Lower lobe of right lung (tissue), 2 donors: ENCODE data around the gene XAB2. TPM values are rescaled to one million over a fixed set of nuclear protein-coding genes. Genes with fewer than 3 reads are reported as not detected.
A peak's percentile ranks its signal among the peaks of the same experiment; 100 is the strongest.

Experiments used
- ATAC-seq, 2 donors: fragments of 200-7000 bp; cut with Tn5 transposase; one replicate each; pipeline ENCODE4 v1.9.1; 2020 to 2022; ENCODE audit warnings: mild to moderate bottlenecking in 2 of 2, moderate library complexity in 2 of 2
- DNase-seq: peaks from one replicate; pipeline ENCODE4 v3.0.0-alpha.2; 2020
- H3K27ac ChIP-seq: fragments of 200-600 bp; one replicate; pipeline ENCODE4 v1.8.0; 2022
- H3K27me3 ChIP-seq: fragments of 200-600 bp; one replicate; pipeline ENCODE4 v1.8.0; 2022; ENCODE audit warnings: low read depth
- H3K36me3 ChIP-seq: fragments of 200-600 bp; one replicate; pipeline ENCODE4 v1.8.0; 2022; ENCODE audit warnings: mild to moderate bottlenecking
- H3K4me1 ChIP-seq: fragments of 200-600 bp; one replicate; pipeline ENCODE4 v1.8.0; 2022
- H3K4me3 ChIP-seq: fragments of 200-600 bp; one replicate; pipeline ENCODE4 v1.8.0; 2022; ENCODE audit warnings: mild to moderate bottlenecking
- H3K9me3 ChIP-seq: fragments of 200-600 bp; one replicate; pipeline ENCODE4 v1.8.0; 2022
- intact Hi-C: fragments of 100-400 bp; cut with DNase I; formaldehyde crosslinking; loops from one replicate; pipeline ENCODE4 v1.11.0; 2022
- total RNA-seq: library from RNA; stranded (reverse); fragmentation: NEBNext Ultra II Directional; extraction: Animal tissue kit (Norgen Biotek cat#: 25700); gene quantifications from one replicate; pipeline ENCODE4 v1.2.1, GENCODE V29; 2021
- TF ChIP-seq, protein P1 (sequence below): fragments of 200-600 bp; IDR thresholded peaks from one replicate; pipeline ENCODE4 v1.8.0; 2022; ENCODE audit warnings: antibody characterized with exemption, mild to moderate bottlenecking
- donor health status: DM: no; HTN: yes; CAD: no; lungs with severe emphysema.

The XAB2 gene
- total RNA-seq, 1 donor from 2014 or later, result 42.0 TPM

GRCh38 chr19:7618771-7619510, 10.4 kb downstream of the XAB2 start:
- TF ChIP-seq, protein P1, sequence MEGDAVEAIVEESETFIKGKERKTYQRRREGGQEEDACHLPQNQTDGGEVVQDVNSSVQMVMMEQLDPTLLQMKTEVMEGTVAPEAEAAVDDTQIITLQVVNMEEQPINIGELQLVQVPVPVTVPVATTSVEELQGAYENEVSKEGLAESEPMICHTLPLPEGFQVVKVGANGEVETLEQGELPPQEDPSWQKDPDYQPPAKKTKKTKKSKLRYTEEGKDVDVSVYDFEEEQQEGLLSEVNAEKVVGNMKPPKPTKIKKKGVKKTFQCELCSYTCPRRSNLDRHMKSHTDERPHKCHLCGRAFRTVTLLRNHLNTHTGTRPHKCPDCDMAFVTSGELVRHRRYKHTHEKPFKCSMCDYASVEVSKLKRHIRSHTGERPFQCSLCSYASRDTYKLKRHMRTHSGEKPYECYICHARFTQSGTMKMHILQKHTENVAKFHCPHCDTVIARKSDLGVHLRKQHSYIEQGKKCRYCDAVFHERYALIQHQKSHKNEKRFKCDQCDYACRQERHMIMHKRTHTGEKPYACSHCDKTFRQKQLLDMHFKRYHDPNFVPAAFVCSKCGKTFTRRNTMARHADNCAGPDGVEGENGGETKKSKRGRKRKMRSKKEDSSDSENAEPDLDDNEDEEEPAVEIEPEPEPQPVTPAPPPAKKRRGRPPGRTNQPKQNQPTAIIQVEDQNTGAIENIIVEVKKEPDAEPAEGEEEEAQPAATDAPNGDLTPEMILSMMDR, result no peak
- Histone ChIP-seq H3K9me3 (no peaks in the 10 kb centered on the region), H3K27me3 (no peaks in the 10 kb centered on the region), H3K27ac (peak overlapping the region; percentile 85), H3K4me3 (no peak overlapping the region), H3K4me1 (peaks cover 25% of the 10 kb centered on the region), H3K36me3 (peaks cover 67% of the 10 kb centered on the region)
- ATAC-seq (peak; percentile 93 to 94), DNase-seq (peak; percentile 93)
- intact Hi-C loops, result no loop called here

- peak overlapping the region; percentile 85 for H3K27ac ChIP-seq
- no peak overlapping the region for H3K4me3 ChIP-seq
- H3K27me3 ChIP-seq, result no peaks in the 10 kb centered on the region
- TF ChIP-seq, protein P1, result no peak
- ATAC-seq (peak in 1 of 2 donors; percentile 1), DNase-seq (no peak)
- no peaks in the 10 kb centered on the region for H3K9me3 ChIP-seq
- peaks cover 61% of the 10 kb centered on the region for H3K36me3 ChIP-seq
- intact Hi-C loops, result no loop called here
- H3K4me1 ChIP-seq, result peaks cover 25% of the 10 kb centered on the region
Observed at GRCh38 chr19:7618348-7618747, 11.0 kb downstream of the XAB2 start.

- Histone ChIP-seq H3K4me3 (no peak overlapping the region), H3K4me1 (peaks cover 25% of the 10 kb centered on the region), H3K36me3 (peaks cover 55% of the 10 kb centered on the region), H3K9me3 (no peaks in the 10 kb centered on the region), H3K27ac (peak overlapping the region; percentile 85), H3K27me3 (no peaks in the 10 kb centered on the region)
- TF ChIP-seq, protein P1, result no peak
- intact Hi-C loops, result no loop called here
- ATAC-seq (no peak), DNase-seq (no peak)
Observed at GRCh38 chr19:7617735-7618134, 11.6 kb downstream of the XAB2 start.

GRCh38 chr19:7617172-7617571, 12.2 kb downstream of the XAB2 start:
- no peaks in the 10 kb centered on the region for H3K9me3 ChIP-seq
- peaks cover 50% of the 10 kb centered on the region for H3K36me3 ChIP-seq
- H3K27me3 ChIP-seq, result no peaks in the 10 kb centered on the region
- intact Hi-C loops, result no loop called here
- ATAC-seq (no peak), DNase-seq (no peak)
- peaks cover 25% of the 10 kb centered on the region for H3K4me1 ChIP-seq
- no peak overlapping the region for H3K4me3 ChIP-seq
- peak overlapping the region; percentile 85 for H3K27ac ChIP-seq
- TF ChIP-seq, protein P1, result no peak

DNA sequence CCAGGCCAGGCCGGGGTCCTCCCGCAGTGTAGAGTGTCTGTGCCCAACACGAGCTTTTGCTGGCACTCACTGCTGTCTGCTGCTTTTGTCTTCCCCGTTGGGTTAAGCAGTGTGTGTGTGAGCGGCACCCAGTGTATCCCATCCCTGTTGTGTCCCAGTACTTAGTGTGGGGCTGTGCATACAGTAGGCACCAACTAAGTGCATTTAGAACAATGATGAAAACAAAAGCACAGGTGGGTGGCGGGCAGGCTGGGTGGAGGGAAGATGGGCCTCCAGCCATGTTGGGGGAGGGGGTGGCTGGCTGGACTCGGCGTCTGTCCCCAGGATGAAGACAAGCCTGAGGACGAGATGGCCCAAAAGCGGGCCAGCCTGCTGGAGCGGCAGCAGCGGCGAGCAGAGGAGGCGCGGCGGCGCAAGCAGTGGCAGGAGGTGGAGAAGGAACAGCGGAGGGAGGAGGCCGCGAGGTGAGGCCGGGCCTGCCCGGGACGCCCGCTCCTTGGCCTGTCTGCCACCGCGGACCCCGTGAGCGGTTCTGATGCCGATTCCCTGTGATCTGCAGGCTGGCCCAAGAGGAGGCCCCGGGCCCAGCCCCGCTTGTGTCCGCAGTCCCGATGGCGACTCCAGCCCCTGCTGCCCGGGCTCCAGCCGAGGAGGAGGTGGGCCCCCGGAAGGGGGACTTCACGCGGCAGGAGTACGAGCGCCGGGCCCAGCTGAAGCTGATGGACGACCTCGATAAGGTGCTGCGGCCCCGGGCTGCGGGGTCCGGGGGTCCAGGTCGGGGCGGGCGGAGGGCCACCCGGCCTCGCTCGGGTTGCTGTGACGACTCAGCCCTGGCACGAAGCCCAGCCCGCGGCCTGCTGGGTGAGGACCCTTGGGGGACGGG, 14.2 kb downstream of the XAB2 start:
- DNase-seq, result no peak
- ATAC-seq, result no peak
- H3K36me3 ChIP-seq, result peaks cover 44% of the 10 kb centered on the region
- no peak overlapping the region for H3K27ac ChIP-seq
- peaks cover 19% of the 10 kb centered on the region for H3K4me1 ChIP-seq
- no peaks in the 10 kb centered on the region for H3K27me3 ChIP-seq
- H3K9me3 ChIP-seq, result no peaks in the 10 kb centered on the region
- H3K4me3 ChIP-seq, result no peak overlapping the region
- TF ChIP-seq, protein P1, result no peak
- intact Hi-C loops, result no loop called here
